Panc1 (cell line): ENCODE data around the gene ANKRD55.
"Not testable (repeated sequence)": the region's sequence is repeated elsewhere in the genome, so short reads cannot be mapped to it uniquely, and the experiment has no call there.

ENCODE experiments used
- SIN3A ChIP-seq: IDR thresholded peaks from 2 replicates; pipeline ENCODE4 v1.6.1; 2012; ENCODE audit warnings: low read depth, mild to moderate bottlenecking, low read length, moderate library complexity, borderline replicate concordance; ENCODE audit not compliant: insufficient read depth
- TF ChIP-seq, protein P1 (sequence below): fragments of 450-650 bp; IDR thresholded peaks from 2 replicates; pipeline ENCODE4 v1.5.1; 2017; ENCODE audit warnings: mild to moderate bottlenecking

DNA sequence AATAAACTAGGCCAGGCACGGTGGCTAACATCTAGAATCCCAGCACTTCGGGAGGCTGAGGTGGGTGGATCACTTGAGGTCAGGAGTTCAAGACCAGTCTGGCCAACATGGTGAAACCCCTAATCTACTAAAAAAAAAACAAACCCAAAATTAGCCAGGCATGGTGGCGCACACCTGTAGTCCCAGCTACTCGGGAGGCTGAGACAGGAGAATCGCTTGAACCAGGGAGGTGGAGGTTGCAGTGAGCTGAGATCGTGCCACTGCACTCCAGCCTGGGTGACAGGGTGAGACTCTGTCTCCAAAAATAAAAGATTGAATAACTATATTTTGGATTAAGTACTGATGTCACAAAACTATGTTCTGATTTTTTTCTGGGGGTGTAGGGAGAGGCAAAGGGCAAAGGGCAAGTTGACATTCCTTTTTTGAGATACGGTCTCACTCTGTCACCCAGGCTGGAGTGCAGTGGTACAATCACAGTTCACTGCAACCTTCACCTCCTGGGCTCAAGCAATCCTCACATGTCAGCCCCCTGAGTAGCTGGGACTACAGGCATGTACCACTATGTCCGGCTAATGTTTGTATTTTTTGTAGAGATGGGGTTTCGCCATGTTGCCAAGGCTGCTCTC is 110.7 kb downstream of the ANKRD55 start:
- TF ChIP-seq, protein P1, sequence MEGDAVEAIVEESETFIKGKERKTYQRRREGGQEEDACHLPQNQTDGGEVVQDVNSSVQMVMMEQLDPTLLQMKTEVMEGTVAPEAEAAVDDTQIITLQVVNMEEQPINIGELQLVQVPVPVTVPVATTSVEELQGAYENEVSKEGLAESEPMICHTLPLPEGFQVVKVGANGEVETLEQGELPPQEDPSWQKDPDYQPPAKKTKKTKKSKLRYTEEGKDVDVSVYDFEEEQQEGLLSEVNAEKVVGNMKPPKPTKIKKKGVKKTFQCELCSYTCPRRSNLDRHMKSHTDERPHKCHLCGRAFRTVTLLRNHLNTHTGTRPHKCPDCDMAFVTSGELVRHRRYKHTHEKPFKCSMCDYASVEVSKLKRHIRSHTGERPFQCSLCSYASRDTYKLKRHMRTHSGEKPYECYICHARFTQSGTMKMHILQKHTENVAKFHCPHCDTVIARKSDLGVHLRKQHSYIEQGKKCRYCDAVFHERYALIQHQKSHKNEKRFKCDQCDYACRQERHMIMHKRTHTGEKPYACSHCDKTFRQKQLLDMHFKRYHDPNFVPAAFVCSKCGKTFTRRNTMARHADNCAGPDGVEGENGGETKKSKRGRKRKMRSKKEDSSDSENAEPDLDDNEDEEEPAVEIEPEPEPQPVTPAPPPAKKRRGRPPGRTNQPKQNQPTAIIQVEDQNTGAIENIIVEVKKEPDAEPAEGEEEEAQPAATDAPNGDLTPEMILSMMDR: not testable (repeated sequence)
- not testable (repeated sequence) for TF ChIP-seq SIN3A
